NCI-H345 treated with DMSO at 0.1 percent for 48 hours (cell line): Measurements from ENCODE around the gene SLC9A8.

Experiments used
- DNase-seq: peaks from one replicate; lab custom pipeline; 2025; ENCODE audit not compliant: unreplicated experiment; lab: John Stamatoyannopoulos, UW

SLC9A8 gene

DNA sequence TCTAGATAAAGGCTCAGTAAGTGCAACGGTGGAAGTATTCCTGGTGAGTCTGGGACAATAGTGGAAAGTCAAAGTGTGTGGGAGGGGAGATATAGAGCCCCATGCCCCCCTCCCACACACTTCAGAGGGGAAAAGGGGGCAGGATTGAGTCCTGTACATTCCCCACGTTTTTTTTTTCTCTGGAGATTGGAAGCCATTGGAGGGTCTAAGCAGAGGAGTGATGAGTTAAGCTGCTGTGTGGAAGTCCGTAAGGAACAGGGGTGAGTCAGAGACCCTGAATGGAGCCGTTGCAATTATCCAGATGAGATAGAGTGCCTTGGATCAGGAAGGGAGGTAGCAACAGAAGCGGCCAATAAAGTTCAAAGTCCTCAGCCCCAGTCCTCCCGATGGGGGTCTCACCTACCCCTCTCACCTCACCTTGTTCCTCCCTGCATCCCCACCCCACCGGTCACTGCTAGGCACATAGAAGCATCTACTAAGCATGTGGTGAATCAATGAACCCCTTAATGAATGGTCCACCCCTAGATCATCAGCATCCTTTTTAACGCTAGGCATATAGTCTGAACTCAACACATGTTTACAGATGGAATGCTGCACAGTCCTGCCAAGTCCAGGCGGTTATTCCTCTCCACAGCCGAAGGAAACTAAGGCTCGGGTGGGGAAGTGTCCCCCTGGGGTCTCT lies 662 bp upstream of the SLC9A8 start:
- DNase-seq: no peak

DNA sequence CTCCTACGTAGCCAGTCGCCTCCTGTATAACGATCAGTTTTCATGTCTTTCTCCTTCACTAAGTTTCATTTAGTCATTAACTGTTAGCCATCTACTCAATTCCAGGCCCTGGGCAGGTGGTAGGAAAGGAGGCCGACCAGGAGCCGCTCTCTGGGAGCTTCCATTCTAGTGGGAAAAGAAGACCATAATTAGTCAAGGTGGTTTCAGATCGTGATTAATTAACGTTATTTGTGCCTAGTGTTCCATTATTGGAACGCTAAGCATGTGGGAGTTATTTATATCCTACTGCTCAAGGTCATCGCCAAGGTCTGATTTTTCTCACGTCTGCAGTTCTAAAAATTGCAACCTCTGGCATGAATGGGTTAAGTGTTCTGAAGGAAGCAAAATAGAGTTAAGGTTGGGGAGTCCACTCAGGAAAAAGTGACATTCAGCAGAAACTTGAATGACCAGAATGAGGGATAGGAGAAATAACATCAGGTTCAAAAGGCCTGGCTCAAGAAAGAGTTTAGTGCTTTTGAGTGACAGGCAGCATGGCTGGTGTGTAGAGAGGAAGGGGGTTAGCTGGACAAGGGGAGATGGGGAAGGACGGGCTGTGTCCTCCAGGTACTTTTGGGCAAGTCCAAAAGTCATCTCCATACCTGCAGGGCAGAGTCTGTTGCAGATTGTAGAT lies 812 bp downstream of the SLC9A8 start:
- DNase-seq: no peak

DNA sequence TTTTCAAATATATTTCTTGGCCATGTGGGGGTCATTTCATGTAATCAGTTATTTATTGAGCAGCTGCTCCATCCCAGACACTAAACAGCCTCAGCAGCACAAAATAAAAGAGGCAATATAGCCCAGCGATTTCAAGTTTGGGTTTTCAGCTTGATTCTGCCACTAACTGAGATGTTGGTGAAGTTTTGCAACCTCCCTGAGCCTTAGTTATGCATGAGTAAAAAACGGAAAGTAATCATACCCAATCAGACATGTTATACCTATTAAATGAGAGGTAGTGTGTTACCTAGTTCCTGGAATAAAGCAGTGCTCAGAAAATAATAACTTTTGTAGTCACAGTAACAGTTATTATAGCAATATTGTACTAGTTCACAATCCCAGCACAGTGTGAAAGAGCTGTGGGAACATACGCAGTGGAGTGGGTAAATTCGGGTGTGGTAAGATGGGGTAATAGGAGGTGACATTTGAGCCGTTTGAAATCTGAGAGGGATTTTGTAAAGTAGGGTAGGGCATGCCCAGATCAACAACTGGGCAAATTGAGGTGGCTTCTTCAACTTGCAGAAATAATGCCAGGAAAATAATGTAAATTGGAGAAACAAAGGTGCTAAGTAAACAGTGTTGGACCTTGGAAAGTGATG lies 1.5 kb downstream of the SLC9A8 start:
- DNase-seq: no peak

DNA sequence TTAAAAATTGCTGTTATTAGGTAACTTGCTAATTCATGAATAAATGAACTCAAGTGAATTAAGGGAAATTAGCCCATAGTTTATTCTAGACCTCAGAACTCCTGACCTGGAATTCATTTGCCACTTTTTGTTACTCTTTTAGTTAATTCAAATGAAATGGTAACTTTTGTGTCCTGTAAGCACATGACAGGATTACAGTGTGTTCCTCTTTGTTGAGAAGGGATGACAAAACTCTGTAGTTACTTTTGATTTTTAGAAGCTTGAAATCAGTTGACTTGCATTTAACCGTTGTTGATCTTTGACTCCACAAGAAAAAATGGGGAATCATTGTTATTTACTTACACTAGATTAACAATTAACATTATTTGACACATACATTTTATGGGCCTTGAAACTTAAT lies 6.2 kb downstream of the SLC9A8 start:
- DNase-seq: no peak

DNA sequence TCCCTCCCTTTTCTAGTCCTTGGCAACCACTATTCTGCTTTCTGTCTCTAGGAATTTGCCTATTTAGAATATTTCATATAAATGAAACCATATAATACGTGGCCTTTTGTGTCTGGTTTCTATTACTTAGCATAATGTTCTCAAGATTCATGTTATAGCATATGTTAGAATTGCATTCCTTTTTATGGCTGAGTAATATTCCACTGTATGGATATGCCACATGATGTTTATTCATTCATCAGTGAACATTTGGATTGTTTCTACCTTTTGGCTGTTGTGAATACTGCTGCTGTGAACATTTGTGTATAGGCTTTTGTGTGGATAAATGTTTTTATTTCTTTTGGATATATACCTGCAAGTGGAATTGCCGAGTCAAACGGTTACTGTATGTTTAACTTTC lies 7.1 kb downstream of the SLC9A8 start:
- no peak for DNase-seq

DNA sequence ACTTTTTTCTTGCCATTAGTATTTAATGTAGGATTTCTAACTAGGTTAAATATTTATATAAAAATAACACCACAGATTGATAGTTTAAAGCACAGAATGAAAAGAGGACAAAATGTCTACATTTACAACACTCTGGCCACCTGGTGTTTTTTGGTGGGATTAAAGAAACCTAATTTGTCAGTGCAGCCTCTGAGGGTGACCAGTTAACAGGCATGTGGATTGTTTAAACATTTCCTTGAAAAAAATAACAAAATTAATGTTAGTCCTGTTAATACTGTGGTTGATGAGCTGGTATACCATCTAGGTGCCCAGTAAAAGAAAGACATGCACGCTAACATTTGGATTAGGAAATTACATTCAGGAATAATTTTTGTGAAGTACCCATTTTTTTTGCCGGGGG lies 8.8 kb downstream of the SLC9A8 start:
- no peak for DNase-seq

DNA sequence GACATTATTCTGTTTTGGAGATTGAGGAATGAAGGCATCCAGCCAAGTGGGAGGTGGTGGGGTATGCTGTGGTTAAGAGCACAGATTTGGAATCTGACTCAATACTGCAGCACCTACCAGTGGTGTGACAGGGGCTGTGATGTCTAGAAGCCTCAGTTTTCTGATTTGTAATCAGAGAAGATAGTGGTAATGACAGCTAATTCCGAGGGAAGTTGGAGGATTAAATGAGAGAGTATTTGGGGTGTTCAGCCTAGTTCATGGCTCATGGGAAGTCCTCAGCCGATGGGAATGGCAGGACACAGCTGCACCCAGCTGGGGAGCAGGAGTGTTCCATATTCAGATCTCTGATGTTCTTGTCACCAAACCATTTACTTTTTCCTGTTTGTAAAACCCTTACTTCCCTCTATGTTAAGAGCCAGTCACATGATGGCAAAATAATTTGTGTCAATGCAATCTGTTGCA lies 9.3 kb downstream of the SLC9A8 start:
- no peak for DNase-seq

DNA sequence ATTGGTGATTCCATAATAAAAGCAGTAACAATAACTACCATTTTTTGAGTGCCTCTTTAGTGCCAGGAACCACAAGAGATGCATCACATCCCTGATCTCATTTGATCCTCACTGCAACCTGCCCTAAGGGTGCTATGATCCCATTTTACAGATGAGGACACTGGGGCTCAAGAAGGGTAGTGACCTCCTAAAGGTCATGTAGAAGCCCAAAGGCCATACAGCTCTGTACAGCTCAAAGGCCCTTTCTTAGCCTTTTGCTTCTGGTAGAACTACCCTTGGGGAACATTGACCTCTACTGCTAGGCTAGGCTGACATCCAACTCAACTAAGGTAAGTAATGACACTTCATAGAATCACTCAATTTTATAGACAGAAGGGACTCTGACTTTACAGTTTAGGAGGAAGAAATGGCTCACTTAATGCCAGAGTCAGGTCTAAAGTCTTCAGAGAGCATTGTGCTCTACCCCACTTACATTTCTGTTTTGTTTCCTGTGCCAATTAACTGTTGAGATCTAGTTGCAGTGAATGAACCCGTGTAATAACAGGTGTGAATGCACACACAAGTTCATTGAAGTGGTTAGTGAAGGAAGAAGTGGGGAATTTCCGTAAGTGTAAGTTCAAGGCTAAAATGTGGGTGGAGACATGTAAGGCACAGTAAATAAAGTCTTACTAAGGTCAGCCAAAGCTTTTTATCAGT lies 10.7 kb downstream of the SLC9A8 start:
- DNase-seq: no peak

DNA sequence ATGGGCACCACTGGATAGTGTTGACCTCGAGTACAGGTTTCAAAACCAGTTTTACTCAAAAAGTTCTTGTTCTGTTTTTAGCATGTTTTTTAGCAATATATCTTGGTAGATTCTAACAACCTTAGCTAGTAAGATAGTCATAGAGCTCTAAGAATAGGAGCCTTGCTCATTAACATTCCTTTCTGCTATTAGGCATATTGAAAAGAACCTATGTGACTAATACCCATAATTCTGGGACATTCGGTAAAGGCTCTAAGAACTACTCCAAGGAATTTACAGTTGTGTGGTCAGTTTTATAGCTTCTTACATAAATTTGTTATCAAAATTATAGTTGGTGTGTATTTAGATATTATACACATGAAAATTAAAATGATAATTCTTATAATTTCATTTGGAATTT lies 11.6 kb downstream of the SLC9A8 start:
- DNase-seq: no peak

DNA sequence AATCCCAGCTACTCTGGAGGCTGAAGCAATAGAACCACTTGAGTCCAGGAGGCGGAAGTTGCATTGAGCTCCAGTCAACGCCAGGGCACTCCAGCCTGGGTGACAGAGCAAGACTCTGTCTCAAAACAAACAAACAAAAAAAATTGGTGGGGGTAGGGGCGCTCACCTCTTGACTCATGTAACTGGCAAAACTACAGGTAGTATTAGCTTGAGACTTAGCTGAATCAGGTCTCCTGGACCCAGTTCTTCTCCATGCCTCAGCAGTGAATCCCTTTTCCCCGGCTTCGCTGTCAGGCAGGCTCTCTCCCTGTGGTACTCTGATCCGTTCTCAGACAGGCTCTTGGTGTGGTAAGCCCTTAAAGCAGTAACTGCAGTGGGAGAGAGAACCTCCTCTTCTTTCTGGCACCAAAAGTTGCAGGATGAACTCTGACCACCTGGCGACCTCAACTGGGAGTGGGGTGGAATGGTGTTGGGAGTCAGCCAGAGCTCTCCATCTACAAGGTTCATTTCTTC lies 12.9 kb downstream of the SLC9A8 start:
- no peak for DNase-seq

DNA sequence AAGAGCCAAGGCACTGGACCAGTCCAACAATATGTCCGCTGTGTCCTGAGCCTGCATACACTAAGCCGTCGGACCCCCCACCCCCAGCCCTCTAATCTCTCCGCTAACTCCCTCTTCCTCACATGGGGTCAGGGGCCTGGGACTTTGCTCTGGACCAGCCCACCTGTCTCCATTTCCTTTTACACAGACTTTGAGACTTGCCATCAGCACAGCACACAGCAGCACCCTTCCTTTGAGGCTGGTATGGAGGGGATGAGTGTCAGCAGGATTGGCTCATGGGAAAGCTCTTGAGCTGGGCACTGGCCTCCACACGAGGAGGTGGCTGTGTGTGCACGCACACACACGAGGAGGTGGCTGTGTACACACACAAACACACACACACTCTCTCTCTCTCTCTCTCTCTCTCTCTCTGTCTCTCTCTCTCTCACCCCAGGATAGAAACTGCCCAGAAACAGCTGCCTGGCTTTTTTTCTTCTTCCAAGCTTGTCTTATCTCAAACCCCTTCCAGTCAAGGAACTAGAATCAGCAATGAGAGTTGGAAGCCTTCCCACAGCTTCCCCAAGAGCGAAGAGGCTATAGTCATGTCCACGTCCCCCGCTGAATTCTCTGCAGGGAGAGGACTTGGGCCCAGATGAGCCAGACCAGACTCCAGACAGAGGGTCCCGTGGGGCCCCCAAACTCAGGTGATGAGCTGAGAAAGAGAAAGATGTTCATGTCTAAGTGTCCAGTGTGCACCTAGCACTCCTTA lies 18.6 kb downstream of the SLC9A8 start:
- DNase-seq: no peak

DNA sequence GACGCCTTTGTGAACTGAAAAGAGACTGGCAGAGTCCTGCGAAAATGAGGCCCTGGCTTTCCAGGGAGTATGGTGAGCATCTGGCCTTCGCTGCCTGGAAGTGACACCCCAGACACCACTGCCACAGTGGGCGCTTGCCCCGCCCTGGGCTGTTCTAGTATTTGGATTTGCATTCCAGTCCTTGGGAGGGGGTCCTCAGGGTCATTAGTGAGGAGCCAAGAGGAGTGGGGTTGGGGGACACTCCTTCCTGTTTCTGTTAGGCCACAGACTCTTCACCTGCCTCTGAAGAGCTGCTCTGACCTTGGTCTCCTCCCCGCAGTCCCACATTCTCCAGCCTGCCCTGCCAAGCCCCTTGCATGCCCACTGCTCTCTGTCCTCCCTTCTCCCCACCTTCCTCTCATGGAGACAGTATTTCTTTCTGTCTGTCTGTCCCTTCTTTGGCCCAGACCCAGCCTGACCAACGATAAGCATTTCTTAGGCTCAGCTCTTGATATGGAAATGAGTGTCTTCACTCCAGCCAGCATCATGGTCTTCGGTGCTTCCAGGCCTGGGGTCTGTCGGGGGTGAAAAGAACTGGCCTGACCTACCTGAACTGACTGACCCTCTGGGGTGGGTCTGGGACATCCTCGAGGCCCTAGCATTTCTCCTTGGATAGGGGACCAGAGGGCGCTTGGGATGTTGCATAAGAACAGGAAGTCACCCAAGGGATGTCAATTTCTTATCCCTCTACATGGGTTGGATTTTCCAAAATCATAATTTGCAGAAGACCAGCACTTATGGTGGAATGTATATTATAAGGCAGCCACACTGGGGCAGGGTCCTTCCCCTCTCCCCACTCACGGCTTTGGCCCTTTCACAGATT lies 19.4 kb downstream of the SLC9A8 start:
- DNase-seq: no peak

DNA sequence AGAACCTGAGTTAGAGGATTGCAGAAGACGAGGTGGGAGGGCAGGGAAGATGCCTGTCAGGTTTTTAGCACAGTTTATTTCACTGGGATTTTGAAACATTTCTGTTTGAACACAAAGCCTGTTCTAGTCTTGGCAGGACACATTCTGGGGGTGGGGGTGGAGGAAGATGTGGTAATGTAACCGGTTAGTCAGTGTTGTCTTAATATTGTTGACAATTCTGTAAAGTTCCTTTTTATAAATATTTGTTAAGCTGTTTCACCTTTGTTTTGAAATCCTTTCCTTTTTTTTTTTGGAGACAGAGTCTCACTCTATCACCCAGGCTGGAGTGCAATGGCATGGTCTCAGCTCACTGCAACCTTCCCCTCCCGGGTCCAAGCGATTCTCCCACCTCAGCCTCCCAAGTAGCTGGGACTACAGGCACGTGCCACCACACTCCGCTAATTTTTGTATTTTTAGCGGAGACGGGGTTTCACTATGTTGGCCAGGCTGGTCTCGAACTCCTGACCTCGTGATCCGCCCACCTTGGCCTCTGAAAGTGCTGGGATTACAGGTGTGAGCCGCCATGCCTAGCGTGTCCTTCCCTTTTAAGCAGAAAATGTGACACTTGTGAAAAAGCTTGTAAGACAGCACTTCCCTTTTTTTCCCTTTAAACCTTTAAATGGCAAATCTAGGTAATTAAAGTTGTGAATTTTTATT lies 20.2 kb downstream of the SLC9A8 start:
- DNase-seq: no peak

DNA sequence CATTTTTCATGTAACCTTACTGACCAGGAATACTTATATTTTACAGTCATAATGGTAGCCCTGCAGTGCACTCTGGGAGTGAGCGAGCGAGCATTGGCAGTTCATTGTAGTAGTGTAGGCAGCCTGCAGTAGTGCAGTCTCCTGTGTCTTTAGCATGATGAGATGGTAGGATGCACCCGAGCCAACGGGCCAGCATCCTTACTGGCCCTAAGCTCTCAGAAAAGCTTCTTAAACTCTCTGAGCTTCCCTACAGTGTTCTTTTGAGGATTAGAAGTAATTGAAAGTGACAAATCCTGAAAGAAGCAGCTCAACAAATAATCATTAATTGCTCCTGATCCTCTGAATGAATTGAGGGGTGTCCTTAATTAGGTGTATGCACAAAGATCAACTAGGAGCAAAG lies 20.9 kb downstream of the SLC9A8 start:
- DNase-seq: no peak

DNA sequence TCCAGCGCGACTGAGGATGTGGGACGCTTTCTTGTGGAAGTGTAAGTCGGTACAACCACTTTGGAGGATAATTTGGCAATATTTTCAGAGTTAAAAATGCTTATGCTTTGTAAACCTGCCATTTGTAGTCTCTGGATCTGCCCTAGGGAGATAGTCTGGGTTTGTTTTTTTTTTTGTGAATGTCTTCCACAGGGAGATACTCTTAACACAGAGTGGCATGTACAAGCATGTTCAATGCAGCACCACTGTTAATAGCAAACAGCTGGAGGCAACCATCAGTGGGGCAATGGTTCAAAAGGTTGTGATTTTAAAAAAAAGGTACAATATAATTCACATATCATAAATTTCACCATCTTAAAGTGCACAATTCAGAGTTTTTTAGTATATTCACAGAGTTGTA lies 22.4 kb downstream of the SLC9A8 start:
- no peak for DNase-seq

DNA sequence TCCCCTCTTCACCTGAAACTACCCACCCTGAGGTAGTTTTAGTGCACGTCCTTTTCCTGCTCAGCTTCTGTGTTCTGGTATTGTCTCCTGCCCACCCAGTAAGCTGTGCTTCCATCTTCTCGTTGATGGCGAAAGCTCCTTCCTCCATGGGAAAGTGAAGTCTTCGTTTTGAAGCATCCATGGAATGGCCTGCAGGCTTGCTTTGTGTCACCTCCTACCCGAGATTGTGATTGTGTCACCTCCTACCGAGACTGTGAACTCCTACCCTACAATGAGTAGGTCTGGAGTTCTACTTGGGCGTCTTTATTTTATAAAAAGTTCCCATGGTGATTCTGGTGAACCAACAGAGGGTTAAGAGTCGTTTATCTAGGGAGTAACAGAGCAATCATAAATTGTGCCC lies 25.9 kb downstream of the SLC9A8 start:
- DNase-seq: no peak

DNA sequence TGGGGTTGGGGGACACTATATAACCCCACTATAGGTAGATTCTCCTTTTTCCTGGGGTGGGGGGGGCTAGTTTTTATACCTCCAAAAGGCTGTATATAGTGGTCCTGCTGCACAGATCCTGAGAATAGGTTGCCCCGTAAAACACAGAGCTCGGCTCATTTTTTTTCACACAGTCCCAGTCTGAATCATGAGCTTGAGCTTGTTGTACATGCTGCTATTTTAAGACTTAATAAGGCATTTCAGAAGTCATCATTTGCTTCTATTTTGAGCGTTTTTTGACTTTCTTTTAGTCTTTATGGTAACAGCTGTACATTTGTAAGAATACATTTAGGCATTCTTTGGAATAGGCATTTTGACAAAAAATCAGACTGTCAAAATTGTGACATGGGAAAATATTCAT lies 30.5 kb downstream of the SLC9A8 start:
- no peak for DNase-seq

DNA sequence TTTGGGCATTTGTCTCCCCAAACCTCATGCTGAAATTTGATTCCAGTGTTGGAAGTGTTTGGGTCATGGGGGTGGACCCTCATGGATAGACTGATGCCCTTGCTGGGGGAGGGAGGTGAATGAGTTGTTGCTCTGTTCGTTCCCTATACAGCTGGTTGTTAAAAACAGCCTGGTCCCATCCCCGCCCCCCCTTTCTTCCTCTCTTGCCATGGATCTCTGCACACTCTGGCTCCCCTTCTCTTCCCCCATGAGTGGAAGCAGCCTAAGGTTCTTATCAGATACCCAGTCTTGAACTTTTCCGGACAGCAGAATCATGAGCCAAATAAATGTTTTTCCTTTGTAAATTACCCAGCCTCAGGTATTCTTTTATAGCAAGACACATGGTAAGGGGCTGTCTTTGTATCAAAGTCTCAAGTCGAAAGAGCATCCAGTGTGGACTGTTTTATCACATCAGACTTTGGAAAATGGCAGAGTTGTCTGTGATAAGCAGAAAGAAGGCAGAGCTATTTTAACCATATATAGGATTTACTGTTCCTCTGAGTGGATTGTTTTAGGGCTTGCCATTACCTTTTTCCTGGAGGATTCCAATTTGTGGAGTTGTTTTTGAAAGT lies 31.2 kb downstream of the SLC9A8 start:
- DNase-seq: no peak

DNA sequence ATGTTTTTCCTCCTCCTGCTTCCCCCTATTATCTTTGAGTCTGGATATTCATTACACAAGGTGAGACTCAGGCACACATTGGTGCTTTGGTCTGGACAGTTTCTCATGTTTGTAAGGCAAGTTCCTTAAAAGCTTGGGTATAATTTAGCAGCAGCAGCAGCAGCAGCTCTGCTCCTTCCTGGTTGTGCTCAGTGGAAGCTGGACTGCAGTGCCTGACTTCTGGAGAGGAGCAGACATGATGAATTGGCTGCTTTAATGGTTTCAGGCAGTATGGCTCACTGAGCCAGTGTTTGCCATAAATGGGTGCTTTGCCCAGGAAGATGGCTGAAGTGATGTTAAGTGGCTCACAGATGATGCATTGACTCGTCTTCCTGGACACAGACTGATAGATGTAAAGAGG lies 32.4 kb downstream of the SLC9A8 start:
- no peak for DNase-seq
